SK-N-MC (cell line): ENCODE data around the gene BCAS4.

ENCODE experiments used
- EZH2 ChIP-seq: fragments of 200-600 bp; sonication (generic); IDR thresholded peaks from one replicate; pipeline ENCODE4 v1.6.1; 2017; ENCODE audit warnings: antibody characterized with exemption
- POLR2AphosphoS5 ChIP-seq: IDR thresholded peaks from 2 replicates; pipeline ENCODE4 v1.6.1; 2012; ENCODE audit warnings: mild to moderate bottlenecking, low read depth, low read length, borderline replicate concordance

DNA sequence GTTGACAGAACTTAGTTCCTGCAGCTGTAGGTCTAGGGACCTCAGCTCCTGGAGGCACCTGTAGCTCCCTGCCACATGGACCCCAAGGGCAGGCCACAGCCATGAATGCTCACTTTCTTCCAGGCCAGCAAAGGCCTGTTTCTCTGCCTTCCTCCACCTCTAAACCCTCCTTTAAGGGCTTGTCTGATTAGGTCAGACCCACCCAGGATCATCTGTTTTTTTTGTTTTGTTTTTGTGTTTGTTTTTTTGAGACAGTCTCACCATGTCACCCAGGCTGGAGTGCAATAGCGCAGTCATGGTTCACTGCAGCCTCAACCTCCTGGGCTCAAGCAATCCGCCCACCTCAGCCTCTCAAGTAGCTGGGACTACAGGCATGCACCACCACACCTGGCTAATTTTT, 11.5 kb upstream of the BCAS4 start:
- TF ChIP-seq EZH2 (no peak), POLR2AphosphoS5 (no peak)
